Stimulated activated CD8-positive, alpha-beta memory T cell treated with anti-CD3 and anti-CD28 coated beads, Interleukin-2, amount 100 ng/mL, for 1 hour (primary cell): ENCODE data around the gene B4GALT1.
"Not testable (repeated sequence)": the region's sequence is repeated elsewhere in the genome, so short reads cannot be mapped to it uniquely, and the experiment has no call there.

Experiments used
- DNase-seq, 2 donors: peaks; one replicate each; pipeline ENCODE4 v3.0.0-alpha.2; 2020; ENCODE audit warnings: low read depth in 2 of 2

B4GALT1 gene

GRCh38 chr9:33185406-33185805 lies 18.3 kb upstream of the B4GALT1 start:
- no peak for DNase-seq

- no peak for DNase-seq
These were observed 17.8 kb upstream of the B4GALT1 start for GRCh38 chr9:33184963-33185362.

- DNase-seq, result no peak
These were observed 15.4 kb upstream of the B4GALT1 start for GRCh38 chr9:33182519-33182918.

- no peak for DNase-seq
These were observed 13.5 kb upstream of the B4GALT1 start for GRCh38 chr9:33180526-33181184.

- no peak for DNase-seq
These were observed 12.0 kb upstream of the B4GALT1 start for GRCh38 chr9:33178972-33179697.

- no peak for DNase-seq
These were observed 10.5 kb upstream of the B4GALT1 start for GRCh38 chr9:33177639-33178038.

GRCh38 chr9:33177086-33177485 lies 9.9 kb upstream of the B4GALT1 start:
- no peak for DNase-seq

- no peak for DNase-seq
These were observed 8.7 kb upstream of the B4GALT1 start for GRCh38 chr9:33175649-33176325.

- no peak for DNase-seq
These were observed 5.4 kb upstream of the B4GALT1 start for GRCh38 chr9:33172256-33173238.

- no peak for DNase-seq
These were observed 3.6 kb upstream of the B4GALT1 start for GRCh38 chr9:33170464-33171415.

GRCh38 chr9:33168941-33169544 lies 1.9 kb upstream of the B4GALT1 start:
- no peak for DNase-seq

GRCh38 chr9:33167972-33168461 lies 881 bp upstream of the B4GALT1 start:
- no peak for DNase-seq

GRCh38 chr9:33166231-33167083 lies 679 bp downstream of the B4GALT1 start:
- no peak for DNase-seq

- DNase-seq, result no peak
These were observed 1.6 kb downstream of the B4GALT1 start for GRCh38 chr9:33165263-33166151.

- DNase-seq, result not testable (repeated sequence)
These were observed 2.2 kb downstream of the B4GALT1 start for GRCh38 chr9:33164921-33165262.

- DNase-seq, result no peak
These were observed 2.9 kb downstream of the B4GALT1 start for GRCh38 chr9:33164138-33164809.

- DNase-seq, result no peak
These were observed 3.6 kb downstream of the B4GALT1 start for GRCh38 chr9:33163433-33164137.
